HepG2 (cell line): ENCODE measurements around the gene RDH14. TPM values are rescaled to one million over a fixed set of nuclear protein-coding genes. Genes with fewer than 3 reads are reported as not detected.

Experiments
- ATAC-seq: fragments of 200-7000 bp; cut with Tn5 transposase; 3 replicates; pipeline ENCODE4 v1.9.1; 2020; ENCODE audit warnings: mild to moderate bottlenecking, moderate library complexity
- BruUV-seq: library from RNA; stranded (reverse); fragments of 400-500 nt; replicated peaks from 2 replicates; lab custom pipeline; 2021; lab: Mats Ljungman, UMichigan
- CTCF ChIA-PET: fragments of 300-600 bp; formaldehyde crosslinking; extraction: SDS; loops from one replicate; lab custom pipeline; 2021; ENCODE audit warnings: low total read pairs, inconsistent platforms, low intra/inter-chr PET ratio; lab: Yijun Ruan, JAX
- POLR2A ChIA-PET: fragments of 350-600 bp; sonication (Branson Sonifier 250); formaldehyde crosslinking; loops from one replicate; lab custom pipeline; 2020; ENCODE audit warnings: antibody characterized with exemption, inconsistent platforms; lab: Yijun Ruan, JAX
- DNase-seq: peaks from one replicate; pipeline ENCODE4 v3.0.0-alpha.2; 2015; ENCODE audit warnings: low spot score
- FAIRE-seq: peaks from 3 replicates; lab custom pipeline; 2011; peaks lifted over from hg19 to GRCh38; lab: Jason Lieb, UNC
- H2AFZ ChIP-seq: one replicate; pipeline ENCODE4 v1.6.1; 2011; ENCODE audit warnings: low read length, inconsistent platforms
- H3K27ac ChIP-seq: fragments of 300-600 bp; 3 replicates; pipeline ENCODE4 v1.8.0; 2011; ENCODE audit warnings: mixed run types, mild to moderate bottlenecking, mixed read lengths, low read length, inconsistent platforms; ENCODE audit not compliant: insufficient read depth; ENCODE audit errors: extremely low read length
- H3K27me3 ChIP-seq, 2 experiments: fragments of 200-600 bp in 1 of 2; 2 replicates in 1 of 2; 3 replicates in 1 of 2; pipeline versions ENCODE4 v1.6.0 to v1.8.0; 2011; ENCODE audit warnings: low read length in 2 of 2, mild to moderate bottlenecking in 2 of 2, moderate library complexity in 2 of 2, inconsistent platforms in 1 of 2; ENCODE audit not compliant: insufficient read depth in 2 of 2, control insufficient read depth in 1 of 2
- H3K36me3 ChIP-seq, 2 experiments: fragments of 200-600 bp in 1 of 2; replicated peaks in 1 of 2; 2 replicates in 1 of 2; 3 replicates in 1 of 2; pipeline versions ENCODE4 v1.5.1 to v1.8.0; 2011; ENCODE audit warnings: low read length in 2 of 2, inconsistent platforms in 1 of 2; ENCODE audit not compliant: insufficient read depth in 2 of 2, control insufficient read depth in 1 of 2
- H3K4me1 ChIP-seq: 2 replicates; pipeline ENCODE4 v1.5.1; 2012; ENCODE audit warnings: low read length, inconsistent platforms; ENCODE audit not compliant: insufficient read depth
- H3K4me2 ChIP-seq: 2 replicates; pipeline ENCODE4 v1.6.0; 2011; ENCODE audit warnings: low read depth, low read length, inconsistent platforms
- H3K4me3 ChIP-seq, 3 experiments: fragments of 200-600 bp in 1 of 3; sonication (generic), shearing (Covaris generic) in 1 of 3; replicated peaks in 1 of 3; 2 replicates each; pipeline ENCODE4 v1.5.1; 2011 to 2016; ENCODE audit warnings: low read length in 3 of 3, inconsistent platforms in 2 of 3, low read depth in 2 of 3, mild to moderate bottlenecking in 2 of 3, control low read depth in 1 of 3, mixed read lengths in 1 of 3; ENCODE audit not compliant: insufficient read depth in 1 of 3
- H3K79me2 ChIP-seq: one replicate; pipeline ENCODE4 v1.6.1; 2011; ENCODE audit warnings: low read length, inconsistent platforms; ENCODE audit not compliant: insufficient read depth
- H3K9ac ChIP-seq: 2 replicates; pipeline ENCODE4 v1.6.0; 2011; ENCODE audit warnings: mild to moderate bottlenecking, low read depth, low read length, inconsistent platforms; ENCODE audit not compliant: insufficient read depth
- H3K9me3 ChIP-seq: 2 replicates; pipeline ENCODE4 v1.5.1; 2012; ENCODE audit warnings: mild to moderate bottlenecking, low read length
- H4K20me1 ChIP-seq: 2 replicates; pipeline ENCODE4 v1.6.0; 2011; ENCODE audit warnings: inconsistent platforms, mild to moderate bottlenecking, low read length, moderate library complexity; ENCODE audit not compliant: insufficient read depth
- CEBPG ChIP-seq: IDR thresholded peaks from 2 replicates; pipeline ENCODE4 v1.6.1; 2016
- FUBP1 ChIP-seq: sonication (generic); formaldehyde crosslinking; IDR thresholded peaks from 2 replicates; pipeline ENCODE4 v1.5.1; 2020; ENCODE audit warnings: missing genetic modification reagents, mild to moderate bottlenecking, borderline replicate concordance
- GATAD1 ChIP-seq: IDR thresholded peaks from 2 replicates; pipeline ENCODE4 v1.6.1; 2016; ENCODE audit warnings: missing genetic modification reagents, missing compliant biosample characterization
- HDAC1 ChIP-seq: sonication (generic); formaldehyde crosslinking; IDR thresholded peaks from 2 replicates; pipeline ENCODE4 v1.5.1; 2020; ENCODE audit warnings: mild to moderate bottlenecking, missing genetic modification reagents
- KLF11 ChIP-seq: IDR thresholded peaks from 2 replicates; pipeline ENCODE4 v1.6.1; 2016; ENCODE audit warnings: missing compliant biosample characterization
- MAFF ChIP-seq: IDR thresholded peaks from 2 replicates; pipeline ENCODE4 v1.6.1; 2011; ENCODE audit warnings: low read depth, low read length, improper control_type of control experiment
- MAZ ChIP-seq, 2 experiments: sonication (generic) in 1 of 2; formaldehyde crosslinking in 1 of 2; IDR thresholded peaks; 2 replicates each; pipeline versions ENCODE4 v1.5.0 to v1.6.1; 2012 to 2020; ENCODE audit warnings: low read depth in 2 of 2, mild to moderate bottlenecking in 2 of 2, borderline replicate concordance in 1 of 2, improper control_type of control experiment in 1 of 2, low read length in 1 of 2, missing genetic modification reagents in 1 of 2, moderate library complexity in 1 of 2
- NCOA5 ChIP-seq: sonication (generic); formaldehyde crosslinking; IDR thresholded peaks from 2 replicates; pipeline ENCODE4 v1.4.0; 2020; ENCODE audit warnings: missing genetic modification reagents
- NFE2L1 ChIP-seq: sonication (generic); formaldehyde crosslinking; IDR thresholded peaks from 2 replicates; pipeline ENCODE4 v1.4.0; 2020; ENCODE audit warnings: missing genetic modification reagents, mild to moderate bottlenecking, borderline replicate concordance
- POLR2AphosphoS2 ChIP-seq: IDR thresholded peaks from 2 replicates; pipeline ENCODE4 v1.6.1; 2011; ENCODE audit warnings: low read depth, low read length, improper control_type of control experiment
- REST ChIP-seq, 2 experiments: IDR thresholded peaks; 2 replicates each; pipeline ENCODE4 v1.6.1; 2011 to 2012; ENCODE audit warnings: low read length in 2 of 2, borderline replicate concordance in 1 of 2, low read depth in 1 of 2, mild to moderate bottlenecking in 1 of 2, moderate library complexity in 1 of 2
- TCF12 ChIP-seq, 2 experiments: fragments of 450-650 bp in 1 of 2; sonication (generic) in 1 of 2; formaldehyde crosslinking in 1 of 2; IDR thresholded peaks; 2 replicates each; pipeline versions ENCODE4 v1.6.1 to v1.8.0; 2017 to 2022; ENCODE audit warnings: antibody characterized with exemption in 1 of 2, mild to moderate bottlenecking in 1 of 2, missing genetic modification reagents in 1 of 2, moderate library complexity in 1 of 2
- TSC22D2 ChIP-seq: sonication (generic); formaldehyde crosslinking; IDR thresholded peaks from 2 replicates; pipeline ENCODE4 v1.5.1; 2020; ENCODE audit warnings: missing genetic modification reagents, mild to moderate bottlenecking, borderline replicate concordance
- U2AF1 ChIP-seq: fragments of 200-400 bp; formaldehyde crosslinking; optimal IDR thresholded peaks from 2 replicates; pipeline ENCODE3; 2017; ENCODE audit warnings: mild to moderate bottlenecking, low read depth, low read length
- ZMAT3 ChIP-seq: sonication (generic); formaldehyde crosslinking; conservative IDR thresholded peaks from 2 replicates; pipeline ENCODE4 v1.7.0; 2021; ENCODE audit warnings: missing genetic modification reagents
- ZNF274 ChIP-seq: sonication (generic); formaldehyde crosslinking; IDR thresholded peaks from 2 replicates; pipeline ENCODE4 v1.5.1; 2020; ENCODE audit warnings: mild to moderate bottlenecking, missing genetic modification reagents
- ZNF337 ChIP-seq: sonication (generic); formaldehyde crosslinking; IDR thresholded peaks from 2 replicates; pipeline ENCODE4 v1.5.1; 2020; ENCODE audit warnings: missing genetic modification reagents, low read depth, mild to moderate bottlenecking, borderline replicate concordance
- ZNF468 ChIP-seq: sonication (generic); formaldehyde crosslinking; IDR thresholded peaks from 2 replicates; pipeline ENCODE4 v1.8.0; 2022; ENCODE audit warnings: mild to moderate bottlenecking, moderate library complexity, missing genetic modification reagents
- ZNF883 ChIP-seq: sonication (generic); formaldehyde crosslinking; IDR thresholded peaks from 2 replicates; pipeline ENCODE4 v1.5.1; 2020; ENCODE audit warnings: mild to moderate bottlenecking, missing genetic modification reagents; ENCODE audit errors: not compliant biosample characterization
- WGBS: methylation state at CpG from one replicate; pipeline ENCODE4 v1.1.6; 2017; ENCODE audit warnings: low lambda C conversion rate; 5-methylcytosine and 5-hydroxymethylcytosine counted together
- in situ Hi-C: cut with HindIII; loops from 2 replicates; pipeline ENCODE4 v1.10.0; 2017; ENCODE audit warnings: low pct_unique_long_range_greater_than_20kb; ENCODE audit not compliant: extremely low pct_ligation_motif_present
- intact Hi-C: fragments of 100-400 bp; cut with micrococcal nuclease; formaldehyde crosslinking; loops from one replicate; pipeline ENCODE4 v1.10.0; 2022; ENCODE audit not compliant: unreplicated experiment
- polyA plus RNA-seq, 8 experiments: library from polyadenylated mRNA; depleted of rRNA in 3 of 8; stranded (reverse) in 7 of 8; unstranded in 1 of 8; fragments of >200 nt; fragmentation: Illumina TruSeq in 4 of 8; extraction: Trizol in 4 of 8; gene quantifications; 2 replicates each; pipeline versions ENCODE4 v1.2.1 to v1.2.3, GENCODE V29; 2011 to 2016; ENCODE audit warnings: low read depth in 4 of 8, missing spikeins in 1 of 8, mixed read lengths in 1 of 8; ENCODE audit not compliant: insufficient read depth in 1 of 8
- total RNA-seq, 5 experiments: library from RNA; depleted of rRNA; stranded (reverse); fragments of >200 nt; fragmentation: Illumina TruSeq; extraction: Trizol; gene quantifications; 2 replicates each; pipeline ENCODE4 v1.2.3, GENCODE V29; 2016; ENCODE audit warnings: low read depth in 1 of 5

RDH14 gene
- total and polyA plus RNA-seq, 2 of the 13 experiments (the other 11 are each of a cell fraction or from before 2014, with no cell fraction given): 27.4 to 39.9 TPM

GRCh38 chr2:18525236-18525635 is 35.2 kb downstream of the RDH14 start:
- in situ Hi-C loops (no loop called here), intact Hi-C loops (loop anchor here (10.0 kb wide), 1 partner anchor 360 kb away; no protein-coding TSS in a partner anchor)
- no peaks in the 10 kb centered on the region for H3K36me3 ChIP-seq
- ATAC-seq: no peak
- ChIA-PET POLR2A (no interaction called here), CTCF (no interaction called here)
- WGBS: 33% methylated on average over 2 of the region's 2 CpGs
- no peak for TF ChIP-seq KLF11
- no peak for TF ChIP-seq TCF12 (IDR thresholded peaks at IDR 0.05)
- no peak for TF ChIP-seq TCF12 (CRISPR knock-in tag; IDR thresholded peaks at IDR 0.05)
- no peak for TF ChIP-seq ZNF468 (CRISPR knock-in tag)
- TF ChIP-seq MAZ (IDR thresholded peaks at IDR 0.05; ENCODE audit: borderline replicate concordance, low read depth, low read length): no peak
- no peak for TF ChIP-seq MAZ (CRISPR knock-in tag; IDR thresholded peaks at IDR 0.05; ENCODE audit: low read depth)
- no peak for TF ChIP-seq MAFF
- TF ChIP-seq HDAC1: no peak
- TF ChIP-seq ZNF337: no peak
- TF ChIP-seq NCOA5: no peak
- TF ChIP-seq REST (IDR thresholded peaks at IDR 0.05; ENCODE audit: borderline replicate concordance in 1 of 2, low read depth in 1 of 2, low read length in 2 of 2): no peak
- no peak for TF ChIP-seq NFE2L1 (CRISPR knock-in tag)
- TF ChIP-seq GATAD1 (CRISPR knock-in tag): no peak
- TF ChIP-seq ZMAT3: no peak
- TF ChIP-seq ZNF883 (CRISPR knock-in tag): no peak
- TF ChIP-seq POLR2AphosphoS2: no peak
- no peak for TF ChIP-seq ZNF274 (CRISPR knock-in tag)
- no peak for TF ChIP-seq CEBPG (CRISPR knock-in tag)
- no peak for TF ChIP-seq TSC22D2 (CRISPR knock-in tag)
- TF ChIP-seq FUBP1: no peak
- TF ChIP-seq U2AF1: no peak
- TF ChIP-seq, all 625 proteins: peak for 0
- no TSS peak for BruUV-seq
- H3K4me1 ChIP-seq: no peaks in the 10 kb centered on the region
- H4K20me1 ChIP-seq: no peaks in the 10 kb centered on the region
- H3K79me2 ChIP-seq: no peaks in the 10 kb centered on the region
- H3K9me3 ChIP-seq: no peaks in the 10 kb centered on the region
- no peak overlapping the region for H3K27ac ChIP-seq
- peaks cover 2 to 9% of the 10 kb centered on the region in 2 experiments; a peak in 4 of 5 replicates for H3K27me3 ChIP-seq
- H3K4me3 ChIP-seq: no peak overlapping the region
- no peak overlapping the region for H3K9ac ChIP-seq
- DNase-seq (no peak), FAIRE-seq (no peak)
- no peak overlapping the region for H3K4me2 ChIP-seq
- H2AFZ ChIP-seq: no peak overlapping the region
